ENCODE measurements around the gene MMP7. TPM values are rescaled to one million over a fixed set of nuclear protein-coding genes. Genes with fewer than 3 reads are reported as not detected.

Gene MMP7
- total RNA-seq, 1 experiment from 2014 or later: 2.7 TPM

DNA sequence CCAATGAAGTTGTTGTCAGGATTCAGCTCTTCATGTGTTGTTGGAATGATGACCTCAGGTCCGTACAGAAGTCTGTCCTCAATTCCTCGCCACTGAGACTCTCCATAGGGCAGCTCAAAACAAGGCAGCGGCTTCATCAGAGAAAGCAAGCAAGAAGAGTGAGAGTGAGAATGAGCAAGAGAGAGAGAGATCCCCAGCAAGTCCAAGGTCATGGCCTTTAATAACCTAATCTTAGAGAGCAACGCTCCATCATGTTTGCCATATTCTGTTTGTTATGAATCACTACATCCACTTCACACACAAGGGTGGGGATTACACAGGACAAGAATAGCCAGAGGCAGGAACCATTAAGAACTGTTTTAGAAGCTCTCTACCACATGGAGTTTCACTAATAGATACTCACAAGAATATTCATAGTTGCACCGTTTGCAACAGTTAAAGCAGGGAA lies 23.3 kb upstream of the MMP7 start:
- POLR2A ChIA-PET: interaction anchor here (0.6 kb wide), 1 partner anchor 215 kb away, joined by 3 read pairs; no protein-coding TSS in a partner anchor
- peak; percentile 2; the same call in 1 of the 2 replicates for ATAC-seq
- no TSS peak for BruUV-seq (replicated peaks)
- in situ Hi-C loops (cut with HindIII; ENCODE audit: low pct_unique_long_range_greater_than_20kb, low sequenced_read_pairs): no loop called here
- TF ChIP-seq SIN3A (IDR thresholded peaks at IDR 0.05; ENCODE audit: borderline replicate concordance, insufficient read depth, low read depth, low read length) (no peak), TCF7L2 (IDR thresholded peaks at IDR 0.05; ENCODE audit: low read depth, low read length) (no peak), POLR2AphosphoS5 (IDR thresholded peaks at IDR 0.05; ENCODE audit: low read depth, low read length) (no peak)
- TF ChIP-seq, protein P1, sequence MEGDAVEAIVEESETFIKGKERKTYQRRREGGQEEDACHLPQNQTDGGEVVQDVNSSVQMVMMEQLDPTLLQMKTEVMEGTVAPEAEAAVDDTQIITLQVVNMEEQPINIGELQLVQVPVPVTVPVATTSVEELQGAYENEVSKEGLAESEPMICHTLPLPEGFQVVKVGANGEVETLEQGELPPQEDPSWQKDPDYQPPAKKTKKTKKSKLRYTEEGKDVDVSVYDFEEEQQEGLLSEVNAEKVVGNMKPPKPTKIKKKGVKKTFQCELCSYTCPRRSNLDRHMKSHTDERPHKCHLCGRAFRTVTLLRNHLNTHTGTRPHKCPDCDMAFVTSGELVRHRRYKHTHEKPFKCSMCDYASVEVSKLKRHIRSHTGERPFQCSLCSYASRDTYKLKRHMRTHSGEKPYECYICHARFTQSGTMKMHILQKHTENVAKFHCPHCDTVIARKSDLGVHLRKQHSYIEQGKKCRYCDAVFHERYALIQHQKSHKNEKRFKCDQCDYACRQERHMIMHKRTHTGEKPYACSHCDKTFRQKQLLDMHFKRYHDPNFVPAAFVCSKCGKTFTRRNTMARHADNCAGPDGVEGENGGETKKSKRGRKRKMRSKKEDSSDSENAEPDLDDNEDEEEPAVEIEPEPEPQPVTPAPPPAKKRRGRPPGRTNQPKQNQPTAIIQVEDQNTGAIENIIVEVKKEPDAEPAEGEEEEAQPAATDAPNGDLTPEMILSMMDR (IDR thresholded peaks at IDR 0.05): no peak
- peak overlapping the region; percentile 83 for H3K27ac ChIP-seq (ENCODE audit: low read length)
- peaks cover 34% of the 10 kb centered on the region for H3K4me1 ChIP-seq (ENCODE audit: control insufficient read depth, insufficient read depth, low read length)
- H3K9me3 ChIP-seq (ENCODE audit: control insufficient read depth, insufficient read depth, low read depth, low read length): peaks cover 4% of the 10 kb centered on the region; the same call in 1 of the 2 replicates
- H3K4me3 ChIP-seq (ENCODE audit: low read depth in 2 of 2, low read length in 2 of 2): no peak overlapping the region
- CTCF ChIA-PET: no interaction called here
- H3K36me3 ChIP-seq (ENCODE audit: control insufficient read depth, insufficient read depth, low read length): no peaks in the 10 kb centered on the region
- intact Hi-C loops (cut with micrococcal nuclease; ENCODE audit: unreplicated experiment): no loop called here
- no peaks in the 10 kb centered on the region for H3K27me3 ChIP-seq (ENCODE audit: control insufficient read depth, insufficient read depth, low read length)
- no peak for DNase-seq (ENCODE audit: low read depth, low spot score)

GRCh38 chr11:102552447-102553194 lies 22.1 kb upstream of the MMP7 start:
- CTCF ChIA-PET: interaction anchor here (0.5 kb wide), 1 partner anchor 589 kb away, joined by 5 read pairs; no protein-coding TSS in a partner anchor
- in situ Hi-C loops (cut with HindIII; ENCODE audit: low pct_unique_long_range_greater_than_20kb, low sequenced_read_pairs): no loop called here
- ATAC-seq (peak; percentile 91), DNase-seq (ENCODE audit: low read depth, low spot score) (no peak)
- intact Hi-C loops (cut with micrococcal nuclease; ENCODE audit: unreplicated experiment): no loop called here
- H3K27me3 ChIP-seq (ENCODE audit: control insufficient read depth, insufficient read depth, low read length): no peaks in the 10 kb centered on the region
- peak overlapping the region; percentile 83 for H3K27ac ChIP-seq (ENCODE audit: low read length)
- POLR2A ChIA-PET: interaction anchor here (0.6 kb wide), 1 partner anchor 51 kb away, joined by 9 read pairs; no protein-coding TSS in a partner anchor
- peaks cover 37% of the 10 kb centered on the region for H3K4me1 ChIP-seq (ENCODE audit: control insufficient read depth, insufficient read depth, low read length)
- H3K9me3 ChIP-seq (ENCODE audit: control insufficient read depth, insufficient read depth, low read depth, low read length): no peaks in the 10 kb centered on the region; the same call in 1 of the 2 replicates
- no peaks in the 10 kb centered on the region for H3K36me3 ChIP-seq (ENCODE audit: control insufficient read depth, insufficient read depth, low read length)
- H3K4me3 ChIP-seq (ENCODE audit: low read depth in 2 of 2, low read length in 2 of 2): peak overlapping the region in 1 of 2 experiments; percentile 14; a peak in 2 of 4 replicates
- BruUV-seq (replicated peaks): no TSS peak
- peak; percentile 83 for TF ChIP-seq POLR2AphosphoS5 (IDR thresholded peaks at IDR 0.05; ENCODE audit: low read depth, low read length)
- TF ChIP-seq, protein P2, sequence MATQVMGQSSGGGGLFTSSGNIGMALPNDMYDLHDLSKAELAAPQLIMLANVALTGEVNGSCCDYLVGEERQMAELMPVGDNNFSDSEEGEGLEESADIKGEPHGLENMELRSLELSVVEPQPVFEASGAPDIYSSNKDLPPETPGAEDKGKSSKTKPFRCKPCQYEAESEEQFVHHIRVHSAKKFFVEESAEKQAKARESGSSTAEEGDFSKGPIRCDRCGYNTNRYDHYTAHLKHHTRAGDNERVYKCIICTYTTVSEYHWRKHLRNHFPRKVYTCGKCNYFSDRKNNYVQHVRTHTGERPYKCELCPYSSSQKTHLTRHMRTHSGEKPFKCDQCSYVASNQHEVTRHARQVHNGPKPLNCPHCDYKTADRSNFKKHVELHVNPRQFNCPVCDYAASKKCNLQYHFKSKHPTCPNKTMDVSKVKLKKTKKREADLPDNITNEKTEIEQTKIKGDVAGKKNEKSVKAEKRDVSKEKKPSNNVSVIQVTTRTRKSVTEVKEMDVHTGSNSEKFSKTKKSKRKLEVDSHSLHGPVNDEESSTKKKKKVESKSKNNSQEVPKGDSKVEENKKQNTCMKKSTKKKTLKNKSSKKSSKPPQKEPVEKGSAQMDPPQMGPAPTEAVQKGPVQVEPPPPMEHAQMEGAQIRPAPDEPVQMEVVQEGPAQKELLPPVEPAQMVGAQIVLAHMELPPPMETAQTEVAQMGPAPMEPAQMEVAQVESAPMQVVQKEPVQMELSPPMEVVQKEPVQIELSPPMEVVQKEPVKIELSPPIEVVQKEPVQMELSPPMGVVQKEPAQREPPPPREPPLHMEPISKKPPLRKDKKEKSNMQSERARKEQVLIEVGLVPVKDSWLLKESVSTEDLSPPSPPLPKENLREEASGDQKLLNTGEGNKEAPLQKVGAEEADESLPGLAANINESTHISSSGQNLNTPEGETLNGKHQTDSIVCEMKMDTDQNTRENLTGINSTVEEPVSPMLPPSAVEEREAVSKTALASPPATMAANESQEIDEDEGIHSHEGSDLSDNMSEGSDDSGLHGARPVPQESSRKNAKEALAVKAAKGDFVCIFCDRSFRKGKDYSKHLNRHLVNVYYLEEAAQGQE (IDR thresholded peaks at IDR 0.05; ENCODE audit: insufficient read depth in 1 of 2, low read depth in 2 of 2, low read length in 1 of 2): peak in 1 of 2 experiments; percentile 42; a peak in 1 of 4 replicates
- TF ChIP-seq, protein P1 (IDR thresholded peaks at IDR 0.05): no peak
- no peak for TF ChIP-seq SIN3A (IDR thresholded peaks at IDR 0.05; ENCODE audit: borderline replicate concordance, insufficient read depth, low read depth, low read length)
- TF ChIP-seq TCF7L2 (IDR thresholded peaks at IDR 0.05; ENCODE audit: low read depth, low read length): peak; percentile 100
